Kidney (tissue), 14 donors: ENCODE data around the gene COBL. TPM values are rescaled to one million over a fixed set of nuclear protein-coding genes. Genes with fewer than 3 reads are reported as not detected.

Experiments used
- DNase-seq, 5 donors: peaks; one replicate each; pipeline ENCODE4 v3.0.0-alpha.2; 2013 to 2020
- FAIRE-seq: peaks from 2 replicates; lab custom pipeline; 2012; peaks lifted over from hg19 to GRCh38; lab: Jason Lieb, UNC
- H3K27ac ChIP-seq, 2 donors: one replicate each; pipeline ENCODE4 v1.7.0; 2013; ENCODE audit warnings: low read depth in 2 of 2, low read length in 2 of 2, inconsistent platforms in 1 of 2
- H3K27me3 ChIP-seq: one replicate; pipeline ENCODE4 v1.7.1; 2013; ENCODE audit warnings: low read length, inconsistent platforms; ENCODE audit not compliant: control insufficient read depth, insufficient read depth
- H3K36me3 ChIP-seq, 3 donors: one replicate each; pipeline versions ENCODE4 v1.7.0 to v1.7.1; 2013; ENCODE audit warnings: low read length in 3 of 3, control low read depth in 1 of 3, inconsistent platforms in 1 of 3; ENCODE audit not compliant: insufficient read depth in 3 of 3, control insufficient read depth in 2 of 3
- H3K4me1 ChIP-seq, 3 donors: one replicate each; pipeline versions ENCODE4 v1.7.0 to v1.7.1; 2013; ENCODE audit warnings: low read length in 3 of 3, inconsistent platforms in 1 of 3, low read depth in 1 of 3; ENCODE audit not compliant: control insufficient read depth in 2 of 3, insufficient read depth in 2 of 3
- H3K4me3 ChIP-seq, 3 donors: one replicate each; pipeline versions ENCODE4 v1.7.0 to v1.8.1; 2013; ENCODE audit warnings: low read length in 3 of 3, control low read depth in 1 of 3, inconsistent platforms in 1 of 3
- H3K9ac ChIP-seq, 3 donors: one replicate each; pipeline versions ENCODE4 v1.7.0 to v1.7.1; 2013; ENCODE audit warnings: low read length in 3 of 3, control low read depth in 1 of 3, inconsistent platforms in 1 of 3
- H3K9me3 ChIP-seq, 3 donors: one replicate each; pipeline versions ENCODE4 v1.7.0 to v1.7.1; 2013; ENCODE audit warnings: low read length in 3 of 3, control low read depth in 1 of 3, inconsistent platforms in 1 of 3; ENCODE audit not compliant: control insufficient read depth in 2 of 3, insufficient read depth in 1 of 3
- CTCF ChIP-seq: IDR thresholded peaks from 3 replicates; pipeline ENCODE4 v1.5.1; 2012; ENCODE audit warnings: mild to moderate bottlenecking, moderate library complexity, borderline replicate concordance; ENCODE audit not compliant: insufficient read depth; ENCODE audit errors: extremely low read depth
- intact Hi-C: fragments of 100-400 bp; cut with DNase I; formaldehyde crosslinking; loops from one replicate; pipeline ENCODE4 v1.11.1; 2022
- polyA plus RNA-seq: library from polyadenylated mRNA; stranded (reverse); fragments of 350-450 nt; fragmentation: Illumina TruSeq; extraction: RNeasy Lipid Tissue Mini Kit (QIAGEN cat#74804); gene quantifications from one replicate; pipeline ENCODE4 v1.2.3, GENCODE V29; 2014; ENCODE audit warnings: low read depth, low replicate concordance; ENCODE audit not compliant: insufficient read depth
- total RNA-seq: library from RNA; stranded (reverse); fragmentation: NEBNext Ultra II Directional; extraction: Animal tissue kit (Norgen Biotek cat#: 25700); gene quantifications from one replicate; pipeline ENCODE4 v1.2.1, GENCODE V29; 2021
- donor health status: control.
- donor health status: control.
- donor health status: control.
- donor health status: control.
- donor health status: control.
- donor health status: DM: yes; HTN: yes; CAD: no.
- donor health status: Normal renal cell carcinoma (clear cell type).

Gene COBL
- total and polyA plus RNA-seq, 2 donors from 2014 or later = 9.8 to 42.7 TPM

DNA sequence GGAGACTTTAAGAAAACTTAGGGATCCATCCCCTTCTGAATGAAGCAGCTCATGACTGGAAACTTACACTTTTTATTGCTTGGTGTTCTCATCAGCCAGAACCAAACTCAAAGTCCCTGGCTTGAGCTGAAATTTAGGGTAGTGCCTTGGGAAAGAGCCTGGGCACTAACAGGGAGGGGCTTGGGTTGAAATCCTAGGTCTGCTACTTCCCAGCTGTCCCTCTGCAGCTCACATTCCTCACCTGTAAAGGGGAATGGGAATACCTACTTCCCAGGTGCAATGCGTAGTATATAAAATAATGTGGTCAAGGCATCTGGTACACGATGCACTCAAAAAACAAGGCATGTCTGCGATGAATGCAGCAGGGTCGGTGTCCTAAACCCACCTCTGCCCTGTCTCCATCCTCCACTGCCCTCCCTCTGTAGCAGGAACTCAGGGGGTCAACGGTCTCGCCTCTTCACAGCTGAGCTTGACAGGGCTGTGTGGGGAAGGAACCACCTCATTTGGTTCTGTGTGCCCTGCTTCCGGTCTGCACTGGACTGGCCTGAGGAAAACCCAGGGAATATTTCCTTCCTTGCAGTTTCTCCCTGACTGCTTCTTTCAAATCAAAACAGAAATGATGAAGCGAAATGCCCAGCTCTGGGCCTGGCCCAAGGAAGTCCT is 80.0 kb downstream of the COBL start:
- no peak for DNase-seq
- no peak for FAIRE-seq
- Histone ChIP-seq H3K27ac (no peak overlapping the region), H3K4me1 (peaks cover 0 to 7% (median 0%) of the 10 kb centered on the region in 3 donors), H3K9ac (no peak overlapping the region), H3K36me3 (no peaks in the 10 kb centered on the region), H3K4me3 (no peak overlapping the region), H3K9me3 (no peaks in the 10 kb centered on the region), H3K27me3 (no peaks in the 10 kb centered on the region)
- intact Hi-C loops = no loop called here
- TF ChIP-seq CTCF = no peak

DNA sequence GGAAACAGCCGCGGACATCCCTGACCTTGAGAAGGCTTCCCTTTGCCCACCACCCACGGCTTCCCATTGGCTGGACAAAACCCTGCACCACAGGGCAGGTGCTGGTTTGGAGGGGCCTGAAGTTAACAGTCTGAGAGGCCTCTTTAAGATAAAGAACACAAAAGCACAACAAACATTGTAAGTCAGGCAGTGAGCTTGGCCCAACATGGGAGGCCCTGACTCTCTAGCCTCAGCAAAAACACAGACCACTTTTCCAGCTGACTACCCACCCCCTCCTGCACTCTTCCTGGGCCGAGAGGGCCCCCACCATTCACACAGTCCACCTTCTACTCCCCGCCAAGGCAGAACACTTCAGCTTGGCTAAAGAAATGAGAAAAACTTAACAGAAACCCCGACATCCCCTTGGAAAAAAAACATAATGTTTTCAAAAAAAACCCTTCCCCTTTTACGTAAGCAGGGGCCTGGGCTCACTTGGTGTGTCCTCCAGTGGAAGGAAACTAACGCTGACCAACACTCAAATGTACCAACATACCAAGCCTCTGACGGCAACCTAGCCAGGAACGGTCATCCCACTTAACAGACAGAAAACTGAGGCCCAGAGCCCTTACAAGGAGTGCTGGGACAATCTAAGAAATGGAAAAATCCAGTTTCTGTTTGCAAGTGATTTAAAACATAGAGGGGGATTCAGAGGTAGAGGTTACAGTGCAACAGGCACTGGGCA is 80.9 kb downstream of the COBL start:
- no peak for TF ChIP-seq CTCF
- no peak overlapping the region for H3K9ac ChIP-seq
- FAIRE-seq (no peak), DNase-seq (no peak)
- no peak overlapping the region for H3K4me3 ChIP-seq
- no peak overlapping the region for H3K27ac ChIP-seq
- peaks cover 0 to 7% (median 0%) of the 10 kb centered on the region in 3 donors for H3K4me1 ChIP-seq
- H3K27me3 ChIP-seq = no peaks in the 10 kb centered on the region
- intact Hi-C loops = no loop called here
- H3K36me3 ChIP-seq = no peaks in the 10 kb centered on the region
- no peaks in the 10 kb centered on the region for H3K9me3 ChIP-seq

- Histone ChIP-seq H3K27ac (peak overlapping the region; percentile 7 to 13), H3K4me1 (peaks cover 0 to 7% (median 5%) of the 10 kb centered on the region in 3 donors), H3K9me3 (no peaks in the 10 kb centered on the region), H3K4me3 (no peak overlapping the region), H3K27me3 (no peaks in the 10 kb centered on the region), H3K9ac (no peak overlapping the region), H3K36me3 (no peaks in the 10 kb centered on the region)
- no peak for TF ChIP-seq CTCF
- intact Hi-C loops = no loop called here
- no peak for FAIRE-seq
- DNase-seq = no peak
Measured at GRCh38 chr7:51234609-51235308, 81.8 kb downstream of the COBL start.
